HG02571 (cell line): ENCODE data around the gene ACSL5.
"Not testable (repeated sequence)": the region's sequence is repeated elsewhere in the genome, so short reads cannot be mapped to it uniquely, and the experiment has no call there.

Experiments
- ATAC-seq: cut with Tn5 transposase; IDR thresholded peaks from one replicate; pipeline ENCODE4 v1.9.1; 2021; ENCODE audit warnings: mild to moderate bottlenecking, moderate library complexity; ENCODE audit not compliant: unreplicated experiment

The ACSL5 gene

DNA sequence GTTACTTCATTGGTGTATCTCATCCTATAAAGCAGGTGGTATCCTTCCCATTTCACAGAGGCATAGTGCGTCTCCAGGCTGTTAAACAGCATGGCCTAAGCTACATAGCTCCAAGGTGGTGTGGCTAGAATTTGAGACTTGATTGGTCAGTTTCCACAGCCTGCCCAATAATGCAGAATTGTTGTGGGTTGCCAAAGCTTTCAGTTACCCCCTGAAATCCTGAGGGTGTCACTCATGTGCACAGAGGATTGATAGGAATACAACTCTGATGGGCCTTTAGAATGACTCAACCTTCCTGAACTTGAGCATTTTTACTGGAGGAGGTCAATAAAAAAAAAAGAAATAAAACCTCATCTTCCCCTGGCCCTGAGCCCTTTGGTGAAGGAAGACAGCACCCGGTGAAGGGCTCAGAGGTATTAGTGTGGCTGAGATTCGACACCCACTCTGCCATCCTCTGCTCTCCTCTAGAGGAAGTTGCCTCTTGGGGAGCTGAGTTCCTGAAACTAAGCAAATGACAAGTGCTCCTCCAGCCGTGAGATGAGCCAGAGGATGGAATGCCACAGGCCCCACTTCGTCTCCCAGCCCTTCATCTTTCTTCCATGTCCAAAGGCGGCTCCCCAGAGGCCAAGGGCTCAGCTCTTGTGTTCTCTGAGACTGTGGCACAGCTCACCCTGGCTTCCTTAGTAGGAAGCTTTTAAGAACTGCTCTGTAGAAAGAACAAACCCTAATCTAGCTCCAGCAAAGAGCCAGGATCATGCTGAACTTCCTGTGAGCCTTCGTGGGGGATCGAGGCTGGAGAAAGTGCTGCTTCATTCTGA lies 1.0 kb downstream of the ACSL5 start:
- peak; percentile 53 for ATAC-seq

DNA sequence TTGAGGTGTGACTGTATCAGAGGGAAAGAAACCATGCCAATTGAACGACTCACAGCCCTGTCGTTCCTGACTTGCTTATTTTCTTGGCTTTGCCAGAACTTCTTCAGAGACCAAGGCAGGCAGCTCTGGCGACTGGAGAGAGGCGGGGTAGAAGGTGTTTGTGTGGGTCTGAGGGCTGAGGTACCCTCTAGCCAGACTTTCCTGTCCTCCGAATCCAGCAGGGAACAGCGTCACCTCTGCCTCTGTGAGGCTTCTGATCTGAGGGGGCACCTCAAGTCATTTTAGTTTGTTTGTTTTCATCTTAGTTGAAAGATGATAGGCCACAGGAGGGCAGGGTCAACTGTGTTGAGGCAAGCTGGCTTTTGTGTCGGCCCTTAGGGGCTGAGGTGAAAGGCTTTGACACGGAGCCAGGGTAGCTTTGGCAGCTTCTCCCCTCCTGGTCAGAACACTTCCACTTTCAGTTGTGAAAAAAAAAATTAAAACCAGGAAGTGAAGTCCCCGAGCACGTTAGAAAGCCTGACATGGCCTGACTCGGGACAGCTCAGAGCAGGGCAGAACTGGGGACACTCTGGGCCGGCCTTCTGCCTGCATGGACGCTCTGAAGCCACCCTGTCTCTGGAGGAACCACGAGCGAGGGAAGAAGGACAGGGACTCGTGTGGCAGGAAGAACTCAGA lies 1.9 kb downstream of the ACSL5 start:
- peak; percentile 90 for ATAC-seq

DNA sequence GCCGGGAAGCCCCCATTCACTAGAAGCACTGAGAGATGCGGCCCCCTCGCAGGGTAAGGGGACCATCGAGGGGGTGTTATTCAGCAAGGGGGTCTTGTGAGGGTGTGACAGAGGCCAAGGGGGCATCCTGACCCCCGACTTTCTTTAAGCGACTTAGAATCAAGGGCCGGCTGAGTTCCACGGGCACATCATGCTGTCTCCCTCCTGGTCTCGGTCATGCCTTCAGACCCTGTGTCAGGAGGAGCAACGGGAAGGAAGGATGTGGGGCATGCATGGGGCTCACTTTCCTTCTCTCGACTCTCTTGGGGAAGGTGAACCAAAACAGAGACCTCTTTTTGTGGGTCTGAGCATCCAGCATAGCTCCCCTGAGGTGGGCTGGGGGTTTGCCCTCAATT lies 2.5 kb downstream of the ACSL5 start:
- peak; percentile 24 for ATAC-seq

DNA sequence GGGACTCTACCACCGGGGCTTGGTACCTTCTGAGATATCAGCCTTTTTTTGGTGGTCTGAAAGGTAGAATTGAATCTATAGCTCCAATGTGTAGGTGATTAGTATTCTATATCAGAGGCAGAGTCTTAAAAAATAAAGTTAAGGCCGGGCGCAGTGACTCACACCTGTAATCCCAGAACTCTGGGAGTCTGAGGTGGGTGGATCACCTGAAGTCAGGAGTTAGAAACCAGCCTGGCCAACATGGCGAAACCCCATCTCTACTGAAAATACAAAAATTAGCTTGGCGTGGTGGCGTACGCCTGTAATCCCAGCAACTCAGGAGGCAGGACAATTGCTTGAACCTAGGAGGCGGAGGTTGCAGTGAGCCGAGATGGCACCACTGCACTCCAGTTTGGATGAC lies 3.2 kb downstream of the ACSL5 start:
- ATAC-seq: not testable (repeated sequence)

DNA sequence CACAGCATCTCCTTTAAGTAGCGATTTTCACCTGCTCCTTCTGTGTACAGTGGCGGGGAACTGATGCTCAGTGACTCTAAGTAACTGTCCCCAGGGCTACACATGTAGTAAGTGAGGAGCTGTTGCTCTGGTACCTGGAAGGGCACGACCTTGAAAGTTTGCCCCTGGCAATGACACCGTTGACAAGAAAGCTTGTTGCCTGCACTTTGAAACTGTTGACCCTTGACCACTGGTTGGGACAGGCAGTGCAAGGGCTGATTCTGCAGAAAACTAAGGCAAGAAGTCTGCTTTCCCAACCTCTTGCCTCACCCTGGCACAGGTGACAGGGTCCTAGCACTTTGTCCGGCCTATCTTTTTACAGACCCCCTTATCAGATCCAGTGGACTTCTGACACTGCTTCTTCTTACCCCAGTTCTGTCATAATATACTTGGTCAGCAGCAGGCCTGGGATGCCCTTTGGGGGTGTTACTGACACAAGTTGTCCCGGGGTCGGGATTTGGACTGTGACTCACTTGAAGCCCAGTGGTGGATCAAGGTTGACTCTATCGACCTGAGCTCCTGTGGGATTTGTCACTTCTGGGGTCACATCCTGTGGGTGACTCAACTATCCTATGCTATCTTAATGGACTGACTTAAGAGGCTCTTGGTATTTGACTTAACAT lies 5.8 kb downstream of the ACSL5 start:
- no peak for ATAC-seq

DNA sequence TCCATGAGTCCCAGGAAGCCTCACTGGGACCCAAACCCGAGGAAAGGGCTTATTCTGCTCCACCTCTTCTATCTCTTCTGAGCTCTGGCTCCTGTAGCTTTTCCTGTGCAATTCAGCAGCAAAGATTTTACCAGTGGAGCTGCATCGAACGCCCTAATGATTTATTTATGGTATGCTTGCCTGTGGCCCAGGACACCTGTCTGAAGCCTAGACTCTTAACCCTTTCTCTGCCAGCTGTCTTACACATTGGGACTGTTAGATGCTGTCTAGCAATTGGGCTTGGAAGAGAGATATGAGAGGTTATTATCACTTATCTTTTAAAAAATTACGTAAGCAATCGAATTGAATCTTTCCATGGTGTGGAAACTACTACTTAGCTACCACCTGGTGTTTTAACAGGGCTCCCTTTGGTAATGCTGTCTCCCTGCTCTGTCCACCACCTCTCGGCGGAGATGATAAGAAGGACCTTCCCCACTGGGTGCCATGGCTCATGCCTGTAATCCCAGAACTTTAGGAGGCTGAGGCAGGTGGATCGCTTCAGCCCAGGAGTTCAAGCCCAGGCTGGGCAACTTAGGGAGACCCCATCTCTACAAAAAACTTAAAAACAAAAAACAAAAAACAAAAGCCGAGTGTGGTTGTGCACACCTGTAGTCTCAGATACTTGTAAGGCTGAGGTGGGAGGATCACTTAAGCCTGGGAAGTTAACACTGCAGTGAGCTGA lies 8.8 kb downstream of the ACSL5 start:
- no peak for ATAC-seq

DNA sequence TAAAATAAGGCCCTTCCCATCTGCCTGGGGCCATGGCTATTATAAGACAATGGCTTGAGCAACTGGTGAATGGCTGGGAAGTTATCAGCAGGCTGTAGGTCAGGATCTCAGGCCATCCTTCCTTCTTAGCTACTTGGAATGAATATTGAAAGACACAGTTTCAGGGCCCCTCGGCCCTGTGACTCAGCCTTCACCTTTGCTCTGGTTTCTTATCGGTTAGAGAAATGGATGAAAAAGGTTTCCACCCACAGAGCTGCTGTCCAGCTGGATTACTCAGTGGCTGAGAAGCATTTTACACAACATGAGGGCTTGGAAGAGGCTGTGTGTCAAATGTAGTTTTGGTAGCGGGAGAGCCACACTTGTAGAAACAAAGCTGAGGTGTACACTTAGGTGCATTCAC lies 9.4 kb downstream of the ACSL5 start:
- no peak for ATAC-seq

DNA sequence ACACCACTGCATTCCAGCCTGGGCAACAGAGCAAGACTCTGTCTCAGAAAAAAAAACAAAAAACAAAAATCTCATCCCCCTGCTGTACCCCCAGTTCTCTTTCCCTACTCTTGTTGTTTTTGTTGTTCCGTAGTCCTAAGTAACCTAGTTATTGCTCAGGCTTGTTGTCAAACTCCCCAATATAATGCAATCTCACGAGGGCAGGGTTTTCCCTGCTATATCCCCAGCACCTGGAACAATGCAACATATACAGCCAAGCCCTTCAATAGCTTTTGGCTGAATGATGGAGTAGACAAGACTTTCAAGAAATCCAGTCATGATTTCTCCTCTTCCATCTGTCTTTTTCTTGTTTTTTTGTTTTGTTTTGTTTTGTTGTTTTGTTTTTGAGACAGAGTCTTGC lies 10.2 kb downstream of the ACSL5 start:
- no peak for ATAC-seq

DNA sequence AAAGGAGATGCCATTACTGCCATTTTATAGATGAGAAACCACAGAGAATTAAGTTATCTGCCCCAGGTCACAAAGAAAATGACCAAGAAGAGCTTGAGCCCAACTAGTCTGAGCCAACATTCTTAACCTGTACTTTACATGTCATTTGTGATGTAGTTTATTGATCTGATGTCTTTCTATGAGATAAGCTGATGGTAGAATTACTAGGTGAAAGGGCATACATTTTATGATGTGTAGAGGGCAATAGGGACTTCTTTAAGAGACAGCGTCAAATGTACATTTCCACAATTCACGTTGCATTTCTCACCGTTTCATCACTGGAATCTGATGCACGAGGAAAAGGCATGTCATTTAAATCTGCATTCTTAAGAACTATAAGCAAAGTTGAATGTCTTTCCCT lies 11.3 kb downstream of the ACSL5 start:
- no peak for ATAC-seq

DNA sequence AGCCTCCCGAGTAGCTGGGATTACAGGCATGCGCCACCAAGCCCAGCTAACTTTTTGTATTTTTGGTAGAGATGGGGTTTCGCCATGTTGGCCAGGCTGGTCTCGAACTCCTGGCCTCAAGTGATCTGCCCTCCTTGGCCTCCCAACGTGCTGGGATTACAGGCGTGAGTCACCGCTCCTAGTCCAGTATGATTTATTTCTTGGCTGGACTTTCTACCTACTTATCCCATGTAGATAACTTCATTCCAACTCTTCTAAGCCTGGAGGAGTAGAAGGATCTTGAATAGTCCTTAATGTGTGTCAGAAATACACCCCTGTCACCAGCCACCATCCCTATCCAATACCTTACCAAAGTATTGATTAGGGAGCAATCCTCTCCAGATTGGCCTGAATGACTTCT lies 14.1 kb downstream of the ACSL5 start:
- ATAC-seq: not testable (repeated sequence)

DNA sequence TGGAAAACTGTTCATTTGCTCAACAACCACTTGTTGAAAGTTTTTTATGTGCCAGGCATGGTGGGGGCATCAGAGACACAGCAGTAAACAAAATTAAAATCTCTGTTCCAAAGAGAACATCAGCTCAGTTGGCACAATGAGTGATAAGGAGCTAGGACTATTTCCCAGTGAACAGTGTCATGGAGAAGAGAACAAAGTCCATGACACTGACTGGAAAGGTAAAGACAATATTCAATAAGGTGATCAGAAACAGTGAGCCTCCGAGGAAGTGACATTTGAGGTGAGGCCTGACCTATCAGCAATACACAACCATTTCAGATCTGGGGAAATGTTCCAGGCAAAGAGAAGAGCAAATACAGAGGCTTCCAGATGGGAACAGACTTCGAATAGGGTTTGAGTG lies 14.6 kb downstream of the ACSL5 start:
- no peak for ATAC-seq

DNA sequence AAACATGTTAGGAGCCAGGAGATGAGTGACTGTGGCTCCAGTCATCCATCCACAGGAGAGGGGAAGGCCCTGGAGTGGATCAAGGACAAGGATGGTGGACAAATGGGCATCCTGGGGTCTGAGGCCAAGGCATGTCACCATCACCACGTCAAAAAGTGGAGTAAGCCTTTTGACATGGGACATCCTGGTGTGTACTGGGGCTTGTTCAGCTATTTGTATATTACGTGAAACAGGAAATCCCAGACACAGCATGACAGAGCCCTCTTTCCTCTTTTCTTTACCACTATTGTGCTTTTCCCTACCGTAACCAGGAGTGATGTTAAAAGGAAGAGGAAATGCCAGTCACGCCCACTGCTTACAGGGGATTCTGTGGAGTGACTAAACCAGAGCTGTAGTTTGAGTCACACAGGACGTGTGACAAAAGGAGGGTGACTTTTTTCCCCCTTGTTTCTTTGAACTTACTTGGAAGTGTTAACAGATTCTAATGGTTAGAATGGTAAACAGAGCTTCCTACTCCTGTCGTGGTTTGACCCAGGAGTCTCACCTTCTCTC lies 15.4 kb downstream of the ACSL5 start:
- peak; percentile 66 for ATAC-seq

DNA sequence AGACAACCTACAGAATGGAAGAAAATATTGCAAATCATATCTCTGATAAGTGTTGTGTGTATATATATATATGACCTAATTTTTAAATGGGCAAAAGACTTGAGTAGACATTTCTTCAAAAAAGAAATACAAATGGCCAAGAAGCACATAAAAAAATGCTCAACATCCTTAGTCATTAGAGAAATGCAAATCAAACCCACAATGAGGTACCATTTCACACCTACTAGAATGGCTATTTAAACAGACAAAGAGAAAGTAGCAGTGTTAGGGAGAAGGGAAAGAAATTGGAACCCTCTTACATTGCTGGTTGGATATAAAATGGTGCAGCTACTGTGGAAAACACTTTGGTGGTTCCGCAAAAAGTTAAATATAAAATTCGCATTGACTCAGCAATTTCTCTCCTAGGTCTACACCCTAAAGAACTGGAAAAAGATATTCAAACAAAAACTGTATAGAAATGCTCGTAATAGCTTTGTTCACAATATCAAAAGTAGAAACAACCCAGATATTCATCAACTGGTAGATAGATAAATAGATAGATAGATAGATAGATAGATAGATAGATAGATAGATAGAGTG lies 16.3 kb downstream of the ACSL5 start:
- peak; percentile 41 for ATAC-seq

DNA sequence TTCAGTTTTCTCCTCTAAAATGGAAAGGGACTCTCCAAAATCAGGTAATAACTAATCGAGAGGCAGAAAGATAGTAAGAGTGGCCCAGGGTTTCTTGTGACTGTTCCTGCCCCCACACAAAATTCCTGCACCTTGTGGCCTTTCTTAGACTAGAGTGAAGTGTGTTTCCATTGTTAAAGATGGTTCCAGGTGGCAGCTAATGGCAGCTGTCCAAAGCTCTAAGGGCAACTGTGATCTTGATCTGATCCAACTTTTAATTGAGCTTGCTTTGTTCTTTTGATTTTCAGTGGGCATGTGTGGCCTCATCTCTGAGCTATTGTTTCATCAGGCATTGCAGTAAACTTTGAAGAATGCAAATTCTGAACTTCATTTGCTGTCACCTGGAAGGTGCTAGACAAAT lies 19.4 kb downstream of the ACSL5 start:
- ATAC-seq: no peak

DNA sequence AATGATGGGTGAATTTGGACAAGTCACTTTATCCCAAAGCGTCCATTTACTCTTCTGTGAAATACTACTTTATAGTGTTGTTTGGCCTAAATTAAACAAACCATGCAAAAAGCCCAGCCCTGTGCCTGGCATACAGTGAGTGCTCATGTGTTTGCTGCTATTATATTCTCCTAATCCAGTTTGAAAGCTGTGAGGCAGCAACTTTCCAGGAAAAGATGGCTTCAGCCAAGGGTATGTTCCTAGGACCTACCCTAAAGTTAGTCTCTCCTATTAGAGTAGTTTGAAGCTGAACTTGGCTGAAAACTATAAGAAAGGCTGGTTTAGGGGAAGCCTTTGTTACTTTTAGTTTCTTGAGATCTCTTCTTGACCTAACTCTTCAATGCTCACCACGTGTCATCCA lies 19.9 kb downstream of the ACSL5 start:
- no peak for ATAC-seq

DNA sequence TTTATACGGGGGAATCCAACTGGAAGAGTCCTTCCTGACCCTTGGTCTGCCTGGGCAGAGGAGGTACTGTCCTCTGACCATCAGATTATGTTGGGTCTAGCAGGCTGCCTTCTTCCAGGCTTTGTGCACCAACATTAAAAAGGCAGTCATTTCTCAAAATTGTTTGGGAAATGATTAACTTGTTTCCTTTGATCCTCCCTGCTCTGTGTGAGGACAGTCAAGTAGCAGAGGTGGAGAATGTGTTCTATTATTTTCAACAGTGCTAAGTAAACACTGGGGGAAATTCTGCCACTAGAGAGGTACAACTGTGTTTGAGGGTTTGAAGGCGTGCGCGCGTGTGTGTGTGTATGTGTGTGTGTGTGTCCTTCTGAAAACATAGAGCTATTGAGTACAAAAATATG lies 20.6 kb downstream of the ACSL5 start:
- no peak for ATAC-seq

DNA sequence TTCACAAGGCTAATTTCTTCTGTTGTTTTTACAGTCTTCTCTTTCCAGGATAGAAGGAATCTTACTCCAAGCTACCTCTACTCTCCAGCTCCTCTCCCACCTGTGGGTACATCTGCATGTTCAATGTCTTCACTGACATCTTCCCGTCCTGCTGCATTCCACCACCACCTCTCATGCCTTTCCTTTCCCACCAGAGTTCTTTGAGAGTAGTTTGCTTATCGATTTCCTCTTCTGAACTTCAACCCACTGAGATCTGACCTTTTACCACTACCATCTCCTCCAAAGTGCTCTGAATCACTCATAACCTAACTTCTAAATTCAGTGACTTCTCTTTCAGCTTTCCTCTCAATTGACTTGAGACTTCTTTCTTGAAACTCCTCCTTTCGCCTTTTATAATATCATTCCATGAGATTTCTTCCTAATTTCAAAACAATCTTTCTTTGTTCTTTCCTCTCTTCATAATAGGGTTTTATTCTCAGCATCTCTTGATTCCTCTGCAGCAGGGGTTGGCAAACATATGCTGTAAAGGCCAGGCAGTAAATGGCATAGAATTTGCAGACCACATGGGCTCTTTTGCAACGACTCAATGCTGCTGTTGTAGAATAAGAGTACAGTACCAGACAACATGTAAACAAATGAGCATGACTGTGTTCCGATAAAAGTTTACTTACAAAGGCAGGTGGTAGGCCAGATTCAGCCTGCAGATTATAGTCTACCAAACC lies 22.1 kb downstream of the ACSL5 start:
- ATAC-seq: no peak

DNA sequence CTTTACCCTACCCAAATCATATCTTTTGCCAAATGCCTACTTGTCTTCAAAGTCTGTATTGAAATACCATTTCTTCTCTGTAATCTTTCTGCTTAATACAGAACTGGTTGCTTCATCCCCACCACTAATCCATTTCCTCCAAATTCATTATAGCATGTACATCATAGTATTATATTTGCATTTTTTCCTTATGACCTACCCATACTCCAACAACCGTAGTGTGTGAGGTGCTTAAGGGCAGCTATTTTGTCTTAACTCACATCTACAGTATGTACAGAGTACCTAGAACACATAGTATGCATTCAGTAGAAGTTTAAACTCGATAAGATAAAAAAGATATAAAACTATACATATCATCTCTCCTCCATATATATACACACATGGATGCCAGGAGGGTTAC lies 23.7 kb downstream of the ACSL5 start:
- no peak for ATAC-seq

DNA sequence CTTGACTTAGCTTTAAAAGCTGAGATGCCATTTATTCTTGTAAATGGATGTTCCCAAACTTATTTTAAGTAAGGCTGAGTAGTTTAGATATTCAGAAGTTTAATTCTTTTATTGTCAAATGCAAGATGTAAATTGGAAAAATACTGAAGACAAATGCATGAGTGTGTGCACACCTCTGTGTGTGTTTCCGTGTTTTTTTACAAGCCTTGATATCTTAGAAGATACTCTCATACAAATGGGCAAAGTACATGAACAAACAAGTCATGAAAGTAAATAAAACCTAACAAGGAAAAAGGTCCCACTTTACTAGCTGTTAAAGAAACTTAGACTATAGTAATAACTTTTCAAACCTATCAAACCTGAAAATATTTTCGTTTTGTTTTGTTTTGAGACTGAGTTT lies 29.0 kb downstream of the ACSL5 start:
- ATAC-seq: no peak

DNA sequence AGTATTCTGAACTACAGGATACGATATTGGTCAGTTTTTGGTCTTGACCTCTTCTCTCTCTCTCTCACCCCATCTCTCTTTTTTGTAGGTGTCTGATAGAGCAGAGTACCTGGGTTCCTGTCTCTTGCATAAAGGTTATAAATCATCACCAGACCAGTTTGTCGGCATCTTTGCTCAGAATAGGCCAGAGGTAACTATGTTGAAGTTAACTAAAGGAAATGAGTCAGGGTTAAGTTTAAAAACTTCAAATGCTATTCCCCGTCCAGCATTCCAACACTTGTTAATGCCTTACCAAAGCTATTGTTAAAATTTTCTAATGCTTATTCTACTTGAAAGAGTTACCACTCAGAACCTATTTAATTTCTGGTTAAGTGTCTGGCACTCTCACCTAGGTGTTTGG lies 30.7 kb downstream of the ACSL5 start:
- no peak for ATAC-seq
